HEK293 (cell line): Measurements from ENCODE around the gene DNMT3A.

Experiments used
- TRIM28 ChIP-seq: IDR thresholded peaks from 2 replicates; pipeline ENCODE4 v1.6.1; 2011; ENCODE audit warnings: low read length, control low read depth, borderline replicate concordance
- ZBTB20 ChIP-seq: fragments of 450-650 bp; formaldehyde crosslinking; IDR thresholded peaks from 2 replicates; pipeline ENCODE4 v1.5.1; 2016; ENCODE audit warnings: missing biosample characterization, missing genetic modification characterization
- ZNF324 ChIP-seq: fragments of 450-650 bp; formaldehyde crosslinking; IDR thresholded peaks from 2 replicates; pipeline ENCODE4 v1.5.1; 2016; ENCODE audit warnings: missing biosample characterization, missing genetic modification characterization
- ZNF549 ChIP-seq: fragments of 450-650 bp; IDR thresholded peaks from 2 replicates; pipeline ENCODE4 v1.5.1; 2018; ENCODE audit warnings: missing biosample characterization, missing genetic modification characterization, mild to moderate bottlenecking, inconsistent platforms, moderate library complexity
- ZNF558 ChIP-seq: fragments of 450-650 bp; formaldehyde crosslinking; IDR thresholded peaks from 2 replicates; pipeline ENCODE4 v1.5.1; 2016; ENCODE audit warnings: missing biosample characterization, missing genetic modification characterization
- ZNF571 ChIP-seq: fragments of 450-650 bp; formaldehyde crosslinking; IDR thresholded peaks from 2 replicates; pipeline ENCODE4 v1.5.0; 2017; ENCODE audit warnings: missing biosample characterization, missing genetic modification characterization
- ZNF776 ChIP-seq: fragments of 450-650 bp; formaldehyde crosslinking; IDR thresholded peaks from 2 replicates; pipeline ENCODE4 v1.5.0; 2017; ENCODE audit warnings: missing biosample characterization, missing genetic modification characterization, borderline replicate concordance
- TF ChIP-seq, protein P1 (sequence below): fragments of 450-650 bp; formaldehyde crosslinking; IDR thresholded peaks from 2 replicates; pipeline ENCODE4 v1.5.1; 2016; ENCODE audit warnings: missing biosample characterization, missing genetic modification characterization
- TF ChIP-seq, protein P2 (sequence below): fragments of 450-650 bp; formaldehyde crosslinking; IDR thresholded peaks from 2 replicates; pipeline ENCODE4 v1.5.1; 2016; ENCODE audit warnings: missing biosample characterization, missing genetic modification characterization, low read depth
- TF ChIP-seq, protein P3 (sequence below): fragments of 450-650 bp; IDR thresholded peaks from 2 replicates; pipeline ENCODE4 v1.5.1; 2018; ENCODE audit warnings: missing biosample characterization, mild to moderate bottlenecking, missing genetic modification characterization
- TF ChIP-seq, protein P4 (sequence below): fragments of 450-650 bp; formaldehyde crosslinking; IDR thresholded peaks from 2 replicates; pipeline ENCODE4 v1.5.1; 2016; ENCODE audit warnings: missing biosample characterization, missing genetic modification characterization
- TF ChIP-seq, protein P5 (sequence below): fragments of 450-650 bp; formaldehyde crosslinking; IDR thresholded peaks from 2 replicates; pipeline ENCODE4 v1.5.1; 2016; ENCODE audit warnings: missing biosample characterization, missing genetic modification characterization

DNA sequence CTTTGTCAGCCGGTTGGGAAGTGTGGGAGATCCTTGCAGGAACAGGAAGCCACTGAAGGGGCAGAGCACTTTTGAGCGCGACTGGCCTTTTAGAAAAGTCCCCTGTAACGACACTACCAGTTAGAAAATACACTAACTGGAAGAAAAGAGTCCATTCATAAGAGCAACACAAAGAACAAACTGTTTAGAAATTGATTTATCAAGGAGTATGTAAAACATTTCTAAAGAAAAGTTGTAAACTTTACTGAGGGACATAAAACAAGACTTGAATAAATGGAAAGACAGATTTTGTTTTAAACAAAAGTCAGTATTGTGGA is 143.6 kb downstream of the DNMT3A start:
- TF ChIP-seq, protein P1, sequence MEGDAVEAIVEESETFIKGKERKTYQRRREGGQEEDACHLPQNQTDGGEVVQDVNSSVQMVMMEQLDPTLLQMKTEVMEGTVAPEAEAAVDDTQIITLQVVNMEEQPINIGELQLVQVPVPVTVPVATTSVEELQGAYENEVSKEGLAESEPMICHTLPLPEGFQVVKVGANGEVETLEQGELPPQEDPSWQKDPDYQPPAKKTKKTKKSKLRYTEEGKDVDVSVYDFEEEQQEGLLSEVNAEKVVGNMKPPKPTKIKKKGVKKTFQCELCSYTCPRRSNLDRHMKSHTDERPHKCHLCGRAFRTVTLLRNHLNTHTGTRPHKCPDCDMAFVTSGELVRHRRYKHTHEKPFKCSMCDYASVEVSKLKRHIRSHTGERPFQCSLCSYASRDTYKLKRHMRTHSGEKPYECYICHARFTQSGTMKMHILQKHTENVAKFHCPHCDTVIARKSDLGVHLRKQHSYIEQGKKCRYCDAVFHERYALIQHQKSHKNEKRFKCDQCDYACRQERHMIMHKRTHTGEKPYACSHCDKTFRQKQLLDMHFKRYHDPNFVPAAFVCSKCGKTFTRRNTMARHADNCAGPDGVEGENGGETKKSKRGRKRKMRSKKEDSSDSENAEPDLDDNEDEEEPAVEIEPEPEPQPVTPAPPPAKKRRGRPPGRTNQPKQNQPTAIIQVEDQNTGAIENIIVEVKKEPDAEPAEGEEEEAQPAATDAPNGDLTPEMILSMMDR (tag by site-specific recombination), result no peak
- TF ChIP-seq ZNF571 (tag by site-specific recombination) (no peak), ZNF324 (no peak), ZNF776 (tag by site-specific recombination) (no peak), TRIM28 (no peak), ZBTB20 (no peak), ZNF549 (tag by site-specific recombination) (no peak), ZNF558 (no peak)
- TF ChIP-seq, protein P2, sequence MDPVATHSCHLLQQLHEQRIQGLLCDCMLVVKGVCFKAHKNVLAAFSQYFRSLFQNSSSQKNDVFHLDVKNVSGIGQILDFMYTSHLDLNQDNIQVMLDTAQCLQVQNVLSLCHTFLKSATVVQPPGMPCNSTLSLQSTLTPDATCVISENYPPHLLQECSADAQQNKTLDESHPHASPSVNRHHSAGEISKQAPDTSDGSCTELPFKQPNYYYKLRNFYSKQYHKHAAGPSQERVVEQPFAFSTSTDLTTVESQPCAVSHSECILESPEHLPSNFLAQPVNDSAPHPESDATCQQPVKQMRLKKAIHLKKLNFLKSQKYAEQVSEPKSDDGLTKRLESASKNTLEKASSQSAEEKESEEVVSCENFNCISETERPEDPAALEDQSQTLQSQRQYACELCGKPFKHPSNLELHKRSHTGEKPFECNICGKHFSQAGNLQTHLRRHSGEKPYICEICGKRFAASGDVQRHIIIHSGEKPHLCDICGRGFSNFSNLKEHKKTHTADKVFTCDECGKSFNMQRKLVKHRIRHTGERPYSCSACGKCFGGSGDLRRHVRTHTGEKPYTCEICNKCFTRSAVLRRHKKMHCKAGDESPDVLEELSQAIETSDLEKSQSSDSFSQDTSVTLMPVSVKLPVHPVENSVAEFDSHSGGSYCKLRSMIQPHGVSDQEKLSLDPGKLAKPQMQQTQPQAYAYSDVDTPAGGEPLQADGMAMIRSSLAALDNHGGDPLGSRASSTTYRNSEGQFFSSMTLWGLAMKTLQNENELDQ (tag by site-specific recombination), result no peak
- TF ChIP-seq, protein P3, sequence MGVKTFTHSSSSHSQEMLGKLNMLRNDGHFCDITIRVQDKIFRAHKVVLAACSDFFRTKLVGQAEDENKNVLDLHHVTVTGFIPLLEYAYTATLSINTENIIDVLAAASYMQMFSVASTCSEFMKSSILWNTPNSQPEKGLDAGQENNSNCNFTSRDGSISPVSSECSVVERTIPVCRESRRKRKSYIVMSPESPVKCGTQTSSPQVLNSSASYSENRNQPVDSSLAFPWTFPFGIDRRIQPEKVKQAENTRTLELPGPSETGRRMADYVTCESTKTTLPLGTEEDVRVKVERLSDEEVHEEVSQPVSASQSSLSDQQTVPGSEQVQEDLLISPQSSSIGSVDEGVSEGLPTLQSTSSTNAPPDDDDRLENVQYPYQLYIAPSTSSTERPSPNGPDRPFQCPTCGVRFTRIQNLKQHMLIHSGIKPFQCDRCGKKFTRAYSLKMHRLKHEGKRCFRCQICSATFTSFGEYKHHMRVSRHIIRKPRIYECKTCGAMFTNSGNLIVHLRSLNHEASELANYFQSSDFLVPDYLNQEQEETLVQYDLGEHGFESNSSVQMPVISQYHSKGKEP (tag by site-specific recombination), result no peak
- TF ChIP-seq, protein P4, sequence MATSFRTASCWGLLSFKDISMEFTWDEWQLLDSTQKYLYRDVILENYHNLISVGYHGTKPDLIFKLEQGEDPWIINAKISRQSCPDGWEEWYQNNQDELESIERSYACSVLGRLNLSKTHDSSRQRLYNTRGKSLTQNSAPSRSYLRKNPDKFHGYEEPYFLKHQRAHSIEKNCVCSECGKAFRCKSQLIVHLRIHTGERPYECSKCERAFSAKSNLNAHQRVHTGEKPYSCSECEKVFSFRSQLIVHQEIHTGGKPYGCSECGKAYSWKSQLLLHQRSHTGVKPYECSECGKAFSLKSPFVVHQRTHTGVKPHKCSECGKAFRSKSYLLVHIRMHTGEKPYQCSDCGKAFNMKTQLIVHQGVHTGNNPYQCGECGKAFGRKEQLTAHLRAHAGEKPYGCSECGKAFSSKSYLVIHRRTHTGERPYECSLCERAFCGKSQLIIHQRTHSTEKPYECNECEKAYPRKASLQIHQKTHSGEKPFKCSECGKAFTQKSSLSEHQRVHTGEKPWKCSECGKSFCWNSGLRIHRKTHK (tag by site-specific recombination), result no peak
- TF ChIP-seq, protein P5, sequence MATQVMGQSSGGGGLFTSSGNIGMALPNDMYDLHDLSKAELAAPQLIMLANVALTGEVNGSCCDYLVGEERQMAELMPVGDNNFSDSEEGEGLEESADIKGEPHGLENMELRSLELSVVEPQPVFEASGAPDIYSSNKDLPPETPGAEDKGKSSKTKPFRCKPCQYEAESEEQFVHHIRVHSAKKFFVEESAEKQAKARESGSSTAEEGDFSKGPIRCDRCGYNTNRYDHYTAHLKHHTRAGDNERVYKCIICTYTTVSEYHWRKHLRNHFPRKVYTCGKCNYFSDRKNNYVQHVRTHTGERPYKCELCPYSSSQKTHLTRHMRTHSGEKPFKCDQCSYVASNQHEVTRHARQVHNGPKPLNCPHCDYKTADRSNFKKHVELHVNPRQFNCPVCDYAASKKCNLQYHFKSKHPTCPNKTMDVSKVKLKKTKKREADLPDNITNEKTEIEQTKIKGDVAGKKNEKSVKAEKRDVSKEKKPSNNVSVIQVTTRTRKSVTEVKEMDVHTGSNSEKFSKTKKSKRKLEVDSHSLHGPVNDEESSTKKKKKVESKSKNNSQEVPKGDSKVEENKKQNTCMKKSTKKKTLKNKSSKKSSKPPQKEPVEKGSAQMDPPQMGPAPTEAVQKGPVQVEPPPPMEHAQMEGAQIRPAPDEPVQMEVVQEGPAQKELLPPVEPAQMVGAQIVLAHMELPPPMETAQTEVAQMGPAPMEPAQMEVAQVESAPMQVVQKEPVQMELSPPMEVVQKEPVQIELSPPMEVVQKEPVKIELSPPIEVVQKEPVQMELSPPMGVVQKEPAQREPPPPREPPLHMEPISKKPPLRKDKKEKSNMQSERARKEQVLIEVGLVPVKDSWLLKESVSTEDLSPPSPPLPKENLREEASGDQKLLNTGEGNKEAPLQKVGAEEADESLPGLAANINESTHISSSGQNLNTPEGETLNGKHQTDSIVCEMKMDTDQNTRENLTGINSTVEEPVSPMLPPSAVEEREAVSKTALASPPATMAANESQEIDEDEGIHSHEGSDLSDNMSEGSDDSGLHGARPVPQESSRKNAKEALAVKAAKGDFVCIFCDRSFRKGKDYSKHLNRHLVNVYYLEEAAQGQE (tag by site-specific recombination), result no peak
